HCT116 (cell line): ENCODE measurements around the gene DDX10. TPM values are rescaled to one million over a fixed set of nuclear protein-coding genes. Genes with fewer than 3 reads are reported as not detected.

ENCODE experiments used
- ATAC-seq: fragments of 200-7000 bp; cut with Tn5 transposase; 2 replicates; pipeline ENCODE4 v1.9.1; 2020; ENCODE audit warnings: mild to moderate bottlenecking, moderate library complexity
- BruUV-seq: library from RNA; stranded (reverse); fragments of 400-500 nt; replicated peaks from 2 replicates; lab custom pipeline; 2021; lab: Mats Ljungman, UMichigan
- CTCF ChIA-PET: fragments of 300-600 bp; sonication (Branson Sonifier 250); formaldehyde crosslinking; loops from one replicate; lab custom pipeline; 2021; ENCODE audit warnings: antibody characterized with exemption; lab: Charles Lee
- POLR2A ChIA-PET: fragments of 300-600, 350-600 bp; sonication (Branson Sonifier 250); formaldehyde crosslinking; loops from one replicate; lab custom pipeline; 2021; ENCODE audit warnings: antibody characterized with exemption; lab: Charles Lee
- RAD21 ChIA-PET, 2 experiments: fragments of 300-600 bp; sonication (Branson Sonifier 250); formaldehyde crosslinking; loops; one replicate each; lab custom pipeline; 2023; ENCODE audit warnings: low total read pairs in 2 of 2; ENCODE audit not compliant: uncharacterized antibody in 2 of 2, unreplicated experiment in 2 of 2, low non-redundant PET in 1 of 2; lab: Charles Lee
- DNase-seq: peaks from one replicate; pipeline ENCODE4 v3.0.0-alpha.2; 2010; ENCODE audit warnings: low read depth, low spot score
- H2AFZ ChIP-seq: fragments of 200-600 bp; shearing (Covaris generic), sonication (generic); 2 replicates; pipeline ENCODE4 v1.6.1; 2017; ENCODE audit warnings: low read depth, mixed run types, mixed read lengths, antibody characterized with exemption, low read length; ENCODE audit not compliant: poor library complexity, severe bottlenecking
- H3K27ac ChIP-seq: 2 replicates; pipeline ENCODE4 v1.5.1; 2012; ENCODE audit warnings: low read depth, low read length
- H3K27me3 ChIP-seq: fragments of 200-600 bp; sonication (generic); 2 replicates; pipeline ENCODE4 v1.6.1; 2016; ENCODE audit warnings: mixed run types, low read length, mixed read lengths; ENCODE audit not compliant: insufficient read depth
- H3K36me3 ChIP-seq, 2 experiments: fragments of 200-500 bp in 1 of 2; fragments of 200-600 bp in 1 of 2; sonication (Bioruptor generic) in 1 of 2; sonication (generic) in 1 of 2; 2 replicates each; pipeline versions ENCODE4 v1.5.1 to v1.6.1; 2014 to 2016; ENCODE audit warnings: low read length in 2 of 2, inconsistent platforms in 1 of 2, mixed read lengths in 1 of 2, mixed run types in 1 of 2; ENCODE audit not compliant: insufficient read depth in 2 of 2, control insufficient read depth in 1 of 2
- H3K4me1 ChIP-seq, 2 experiments: fragments of 200-600 bp in 1 of 2; sonication (generic) in 1 of 2; 2 replicates each; pipeline versions ENCODE4 v1.5.1 to v1.6.1; 2012 to 2017; ENCODE audit warnings: low read length in 2 of 2, inconsistent platforms in 1 of 2, mild to moderate bottlenecking in 1 of 2, mixed read lengths in 1 of 2, mixed run types in 1 of 2, moderate library complexity in 1 of 2; ENCODE audit not compliant: insufficient read depth in 2 of 2, control insufficient read depth in 1 of 2
- H3K4me2 ChIP-seq: fragments of 200-600 bp; sonication (generic); 2 replicates; pipeline ENCODE4 v1.6.1; 2017; ENCODE audit warnings: mixed run types, low read length, mixed read lengths
- H3K4me3 ChIP-seq, 2 experiments: fragments of 200-600 bp in 1 of 2; sonication (generic) in 1 of 2; replicated peaks in 1 of 2; 2 replicates each; pipeline ENCODE4 v1.5.1; 2011 to 2016; ENCODE audit warnings: low read length in 2 of 2, control low read depth in 1 of 2, low read depth in 1 of 2, mild to moderate bottlenecking in 1 of 2, mixed read lengths in 1 of 2, mixed run types in 1 of 2
- H3K79me2 ChIP-seq: fragments of 200-600 bp; sonication (generic); 2 replicates; pipeline ENCODE4 v1.6.1; 2017; ENCODE audit warnings: mild to moderate bottlenecking, mixed run types, low read length, moderate library complexity, mixed read lengths; ENCODE audit not compliant: insufficient read depth
- H3K9ac ChIP-seq: fragments of 200-600 bp; sonication (generic); 2 replicates; pipeline ENCODE4 v1.6.1; 2016; ENCODE audit warnings: low read length, mixed read lengths
- H3K9me2 ChIP-seq: fragments of 200-600 bp; sonication (generic), shearing (Covaris generic); 2 replicates; pipeline ENCODE4 v1.6.1; 2017; ENCODE audit warnings: mixed run types, mild to moderate bottlenecking, moderate library complexity; ENCODE audit not compliant: insufficient read depth
- H3K9me3 ChIP-seq, 2 experiments: fragments of 200-500 bp in 1 of 2; fragments of 200-600 bp in 1 of 2; sonication (Bioruptor generic) in 1 of 2; sonication (generic) in 1 of 2; 2 replicates each; pipeline ENCODE4 v1.6.1; 2014 to 2017; ENCODE audit warnings: low read length in 2 of 2, mixed read lengths in 2 of 2, inconsistent platforms in 1 of 2, low read depth in 1 of 2, mild to moderate bottlenecking in 1 of 2, mixed run types in 1 of 2, moderate library complexity in 1 of 2; ENCODE audit not compliant: control insufficient read depth in 1 of 2, insufficient read depth in 1 of 2
- H4K20me1 ChIP-seq: fragments of 200-600 bp; sonication (generic), shearing (Covaris generic); 2 replicates; pipeline ENCODE4 v1.6.1; 2017; ENCODE audit warnings: mixed run types, mild to moderate bottlenecking, moderate library complexity; ENCODE audit not compliant: insufficient read depth
- CEBPB ChIP-seq: IDR thresholded peaks from 2 replicates; pipeline ENCODE4 v1.6.1; 2012; ENCODE audit warnings: low read depth
- JUND ChIP-seq: IDR thresholded peaks from 2 replicates; pipeline ENCODE4 v1.6.1; 2012
- RAD21 ChIP-seq: IDR thresholded peaks from 2 replicates; pipeline ENCODE4 v1.6.1; 2012; ENCODE audit warnings: low read depth, mild to moderate bottlenecking
- SIN3A ChIP-seq: IDR thresholded peaks from 2 replicates; pipeline ENCODE4 v1.6.1; 2012; ENCODE audit warnings: low read depth
- SRF ChIP-seq: IDR thresholded peaks from 2 replicates; pipeline ENCODE4 v1.6.1; 2012; ENCODE audit warnings: low read depth
- TCF7L2 ChIP-seq: IDR thresholded peaks from 2 replicates; pipeline ENCODE4 v1.7.0; 2011; ENCODE audit warnings: borderline replicate concordance, inconsistent platforms; ENCODE audit not compliant: insufficient read depth, insufficient read length; ENCODE audit errors: extremely low read depth
- ZNF274 ChIP-seq: fragments of 200-500 bp; sonication (Bioruptor generic); IDR thresholded peaks from 2 replicates; pipeline ENCODE4 v1.6.1; 2014; ENCODE audit warnings: mild to moderate bottlenecking, low read depth, low read length, inconsistent platforms
- intact Hi-C: fragments of 100-400 bp; cut with micrococcal nuclease; formaldehyde crosslinking; loops from 2 replicates; pipeline ENCODE4 v1.10.0; 2022
- total RNA-seq: library from RNA; stranded (reverse); gene quantifications from one replicate; pipeline ENCODE4 v1.2.1, GENCODE V29; 2021; ENCODE audit not compliant: unreplicated experiment
- TF ChIP-seq, protein P1 (sequence below): IDR thresholded peaks from 2 replicates; pipeline ENCODE4 v1.6.1; 2012
- TF ChIP-seq, protein P2 (sequence below), 3 experiments: fragments of 200-600 bp in 1 of 3; sonication (generic) in 1 of 3; IDR thresholded peaks in 2 of 3; conservative IDR thresholded peaks in 1 of 3; 2 replicates each; pipeline ENCODE4 v1.5.1; 2012 to 2017; ENCODE audit warnings: low read depth in 2 of 3, low read length in 2 of 3, antibody characterized with exemption in 1 of 3, borderline replicate concordance in 1 of 3, control low read depth in 1 of 3, mild to moderate bottlenecking in 1 of 3, mixed read lengths in 1 of 3, mixed run types in 1 of 3, moderate library complexity in 1 of 3; ENCODE audit not compliant: insufficient read depth in 1 of 3
- TF ChIP-seq, protein P3 (sequence below): IDR thresholded peaks from 2 replicates; pipeline ENCODE4 v1.6.1; 2012; ENCODE audit warnings: low read depth
- TF ChIP-seq, protein P4 (sequence below): IDR thresholded peaks from 2 replicates; pipeline ENCODE4 v1.6.1; 2011; ENCODE audit warnings: mild to moderate bottlenecking, low read length, moderate library complexity; ENCODE audit not compliant: insufficient replicate concordance; ENCODE audit errors: extremely low read depth
- TF ChIP-seq, protein P5 (sequence below): IDR thresholded peaks from 2 replicates; pipeline ENCODE4 v1.6.1; 2012

The DDX10 gene
- total RNA-seq, 1 experiment from 2014 or later = 66.5 TPM

DNA sequence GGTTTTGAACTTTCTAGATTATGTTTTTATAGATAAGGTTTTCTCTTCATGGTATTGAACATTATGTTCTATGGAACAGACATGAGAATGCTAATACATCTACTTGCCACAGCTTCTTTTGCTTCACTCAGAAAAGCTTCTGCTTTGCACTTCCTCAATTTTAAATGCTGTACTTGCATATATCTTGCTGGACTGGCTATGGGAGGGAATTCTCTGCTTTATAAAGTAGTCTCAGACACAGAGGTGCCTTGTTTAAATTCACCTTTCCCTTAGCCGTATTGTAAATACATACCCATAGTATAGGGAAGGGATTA lies 173.9 kb downstream of the DDX10 start:
- no peak overlapping the region for H2AFZ ChIP-seq
- DNase-seq (no peak), ATAC-seq (no peak)
- peaks cover 0 to 5% of the 10 kb centered on the region in 2 experiments; a peak in 2 of 4 replicates for H3K4me1 ChIP-seq
- no peaks in the 10 kb centered on the region for H4K20me1 ChIP-seq
- no peak overlapping the region for H3K4me3 ChIP-seq
- RAD21 ChIA-PET = no interaction called here
- H3K9me3 ChIP-seq = no peaks in the 10 kb centered on the region
- H3K9me2 ChIP-seq = no peaks in the 10 kb centered on the region
- CTCF ChIA-PET = no interaction called here
- 0 out of 4 replicates have a peak, but pooled peaks cover 0 to 2% of the 10 kb centered on the region in 2 experiments for H3K36me3 ChIP-seq
- peaks cover 4% of the 10 kb centered on the region; the same call in 1 of the 2 replicates for H3K79me2 ChIP-seq
- H3K27ac ChIP-seq = no peak overlapping the region
- POLR2A ChIA-PET = no interaction called here
- no peaks in the 10 kb centered on the region for H3K27me3 ChIP-seq
- intact Hi-C loops = no loop called here
- no peak for TF ChIP-seq RAD21
- no peak for TF ChIP-seq TCF7L2
- TF ChIP-seq CEBPB = no peak
- TF ChIP-seq, protein P1, sequence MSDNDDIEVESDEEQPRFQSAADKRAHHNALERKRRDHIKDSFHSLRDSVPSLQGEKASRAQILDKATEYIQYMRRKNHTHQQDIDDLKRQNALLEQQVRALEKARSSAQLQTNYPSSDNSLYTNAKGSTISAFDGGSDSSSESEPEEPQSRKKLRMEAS = no peak
- TF ChIP-seq, protein P2, sequence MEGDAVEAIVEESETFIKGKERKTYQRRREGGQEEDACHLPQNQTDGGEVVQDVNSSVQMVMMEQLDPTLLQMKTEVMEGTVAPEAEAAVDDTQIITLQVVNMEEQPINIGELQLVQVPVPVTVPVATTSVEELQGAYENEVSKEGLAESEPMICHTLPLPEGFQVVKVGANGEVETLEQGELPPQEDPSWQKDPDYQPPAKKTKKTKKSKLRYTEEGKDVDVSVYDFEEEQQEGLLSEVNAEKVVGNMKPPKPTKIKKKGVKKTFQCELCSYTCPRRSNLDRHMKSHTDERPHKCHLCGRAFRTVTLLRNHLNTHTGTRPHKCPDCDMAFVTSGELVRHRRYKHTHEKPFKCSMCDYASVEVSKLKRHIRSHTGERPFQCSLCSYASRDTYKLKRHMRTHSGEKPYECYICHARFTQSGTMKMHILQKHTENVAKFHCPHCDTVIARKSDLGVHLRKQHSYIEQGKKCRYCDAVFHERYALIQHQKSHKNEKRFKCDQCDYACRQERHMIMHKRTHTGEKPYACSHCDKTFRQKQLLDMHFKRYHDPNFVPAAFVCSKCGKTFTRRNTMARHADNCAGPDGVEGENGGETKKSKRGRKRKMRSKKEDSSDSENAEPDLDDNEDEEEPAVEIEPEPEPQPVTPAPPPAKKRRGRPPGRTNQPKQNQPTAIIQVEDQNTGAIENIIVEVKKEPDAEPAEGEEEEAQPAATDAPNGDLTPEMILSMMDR (IDR thresholded peaks at IDR 0.05 in 2 of 3, conservative IDR thresholded peaks at IDR 0.05 in 1 of 3; ENCODE audit: borderline replicate concordance in 1 of 3, insufficient read depth in 1 of 3, low read depth in 2 of 3, low read length in 2 of 3) = no peak
- TF ChIP-seq ZNF274 = no peak
- no peak for TF ChIP-seq JUND
- TF ChIP-seq SIN3A = no peak
- no peak overlapping the region for H3K4me2 ChIP-seq
- no TSS peak for BruUV-seq
- no peak overlapping the region for H3K9ac ChIP-seq

DNA sequence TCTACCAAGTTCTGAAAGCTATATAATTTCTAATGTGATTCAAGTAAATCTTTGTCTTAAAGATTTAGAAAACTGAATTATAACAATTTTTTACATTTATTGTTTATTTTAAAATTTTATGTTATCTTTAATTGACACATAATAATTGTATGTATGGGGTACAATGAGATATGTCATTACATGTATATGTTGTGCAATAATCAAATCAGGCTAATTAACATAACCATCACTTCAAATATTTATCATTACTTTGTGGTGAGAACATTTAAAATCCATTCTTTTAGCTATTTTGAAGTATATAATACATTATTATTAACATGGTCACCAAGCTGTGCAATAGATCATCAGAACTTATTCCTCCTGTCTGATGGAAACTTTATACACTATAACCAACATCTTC lies 181.1 kb downstream of the DDX10 start:
- Histone ChIP-seq H2AFZ (no peak overlapping the region), H3K27me3 (no peaks in the 10 kb centered on the region), H3K4me1 (no peaks in the 10 kb centered on the region), H3K79me2 (no peaks in the 10 kb centered on the region), H3K9me2 (no peaks in the 10 kb centered on the region), H4K20me1 (no peaks in the 10 kb centered on the region), H3K9ac (no peak overlapping the region), H3K4me3 (no peak overlapping the region), H3K4me2 (no peak overlapping the region), H3K27ac (no peak overlapping the region), H3K36me3 (no peaks in the 10 kb centered on the region; a peak in 1 of 4 replicates), H3K9me3 (no peaks in the 10 kb centered on the region)
- DNase-seq (no peak), ATAC-seq (no peak)
- ChIA-PET CTCF (no interaction called here), POLR2A (no interaction called here), RAD21 (no interaction called here)
- intact Hi-C loops = no loop called here
- TF ChIP-seq, protein P3, sequence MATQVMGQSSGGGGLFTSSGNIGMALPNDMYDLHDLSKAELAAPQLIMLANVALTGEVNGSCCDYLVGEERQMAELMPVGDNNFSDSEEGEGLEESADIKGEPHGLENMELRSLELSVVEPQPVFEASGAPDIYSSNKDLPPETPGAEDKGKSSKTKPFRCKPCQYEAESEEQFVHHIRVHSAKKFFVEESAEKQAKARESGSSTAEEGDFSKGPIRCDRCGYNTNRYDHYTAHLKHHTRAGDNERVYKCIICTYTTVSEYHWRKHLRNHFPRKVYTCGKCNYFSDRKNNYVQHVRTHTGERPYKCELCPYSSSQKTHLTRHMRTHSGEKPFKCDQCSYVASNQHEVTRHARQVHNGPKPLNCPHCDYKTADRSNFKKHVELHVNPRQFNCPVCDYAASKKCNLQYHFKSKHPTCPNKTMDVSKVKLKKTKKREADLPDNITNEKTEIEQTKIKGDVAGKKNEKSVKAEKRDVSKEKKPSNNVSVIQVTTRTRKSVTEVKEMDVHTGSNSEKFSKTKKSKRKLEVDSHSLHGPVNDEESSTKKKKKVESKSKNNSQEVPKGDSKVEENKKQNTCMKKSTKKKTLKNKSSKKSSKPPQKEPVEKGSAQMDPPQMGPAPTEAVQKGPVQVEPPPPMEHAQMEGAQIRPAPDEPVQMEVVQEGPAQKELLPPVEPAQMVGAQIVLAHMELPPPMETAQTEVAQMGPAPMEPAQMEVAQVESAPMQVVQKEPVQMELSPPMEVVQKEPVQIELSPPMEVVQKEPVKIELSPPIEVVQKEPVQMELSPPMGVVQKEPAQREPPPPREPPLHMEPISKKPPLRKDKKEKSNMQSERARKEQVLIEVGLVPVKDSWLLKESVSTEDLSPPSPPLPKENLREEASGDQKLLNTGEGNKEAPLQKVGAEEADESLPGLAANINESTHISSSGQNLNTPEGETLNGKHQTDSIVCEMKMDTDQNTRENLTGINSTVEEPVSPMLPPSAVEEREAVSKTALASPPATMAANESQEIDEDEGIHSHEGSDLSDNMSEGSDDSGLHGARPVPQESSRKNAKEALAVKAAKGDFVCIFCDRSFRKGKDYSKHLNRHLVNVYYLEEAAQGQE = no peak
- TF ChIP-seq TCF7L2 (no peak), SRF (no peak)
- TF ChIP-seq, protein P4, sequence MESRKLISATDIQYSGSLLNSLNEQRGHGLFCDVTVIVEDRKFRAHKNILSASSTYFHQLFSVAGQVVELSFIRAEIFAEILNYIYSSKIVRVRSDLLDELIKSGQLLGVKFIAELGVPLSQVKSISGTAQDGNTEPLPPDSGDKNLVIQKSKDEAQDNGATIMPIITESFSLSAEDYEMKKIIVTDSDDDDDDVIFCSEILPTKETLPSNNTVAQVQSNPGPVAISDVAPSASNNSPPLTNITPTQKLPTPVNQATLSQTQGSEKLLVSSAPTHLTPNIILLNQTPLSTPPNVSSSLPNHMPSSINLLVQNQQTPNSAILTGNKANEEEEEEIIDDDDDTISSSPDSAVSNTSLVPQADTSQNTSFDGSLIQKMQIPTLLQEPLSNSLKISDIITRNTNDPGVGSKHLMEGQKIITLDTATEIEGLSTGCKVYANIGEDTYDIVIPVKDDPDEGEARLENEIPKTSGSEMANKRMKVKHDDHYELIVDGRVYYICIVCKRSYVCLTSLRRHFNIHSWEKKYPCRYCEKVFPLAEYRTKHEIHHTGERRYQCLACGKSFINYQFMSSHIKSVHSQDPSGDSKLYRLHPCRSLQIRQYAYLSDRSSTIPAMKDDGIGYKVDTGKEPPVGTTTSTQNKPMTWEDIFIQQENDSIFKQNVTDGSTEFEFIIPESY = no peak
- TF ChIP-seq, protein P5, sequence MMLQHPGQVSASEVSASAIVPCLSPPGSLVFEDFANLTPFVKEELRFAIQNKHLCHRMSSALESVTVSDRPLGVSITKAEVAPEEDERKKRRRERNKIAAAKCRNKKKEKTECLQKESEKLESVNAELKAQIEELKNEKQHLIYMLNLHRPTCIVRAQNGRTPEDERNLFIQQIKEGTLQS = no peak
- BruUV-seq = no TSS peak
